ENCODE results near the gene MOXD1.

- TF ChIP-seq CTCF (conservative IDR thresholded peaks at IDR 0.05 in 1 of 2, IDR thresholded peaks at IDR 0.05 in 1 of 2; ENCODE audit: extremely low read depth in 1 of 2, insufficient read depth in 1 of 2, low read depth in 1 of 2, low read length in 2 of 2) (no peak), EZH2 (IDR thresholded peaks at IDR 0.05; ENCODE audit: borderline replicate concordance, low read length) (no peak)
Observed at GRCh38 chr6:132430110-132430509, 28.8 kb upstream of the MOXD1 start.
